ENCODE measurements around the gene MYL2. TPM values are rescaled to one million over a fixed set of nuclear protein-coding genes. Genes with fewer than 3 reads are reported as not detected.

The MYL2 gene
- not detected for total RNA-seq
- long read RNA-seq: 0 reads

- Histone ChIP-seq H3K27ac (no peak within 1 kb of the TSS), H3K4me1 (no peaks in the 10 kb centered on the region), H3K27me3 (no peaks in the 10 kb centered on the region), H3K4me3 (no peak within 1 kb of the TSS), H3K36me3 (no peaks in the 10 kb centered on the region), H3K9me3 (no peaks in the 10 kb centered on the region)
- DNase-seq (no peak), ATAC-seq (no peak)
- no peak for TF ChIP-seq CTCF (IDR thresholded peaks at IDR 0.05)
- intact Hi-C loops (cut with DNase I): no loop called here
These were observed at the start of gene MYL2 for GRCh38 chr12:110920324-110920910. MYL2 (minus strand) TSS chr12:110920579; CDS start chr12:110920529, 50 bp downstream.

- no peaks in the 10 kb centered on the region for H3K27me3 ChIP-seq
- ATAC-seq: no peak
- intact Hi-C loops (cut with DNase I): no loop called here
These were observed 45.8 kb upstream of the MYL2 start for GRCh38 chr12:110966081-110966760.

GRCh38 chr12:110965574-110965973, 45.2 kb upstream of the MYL2 start:
- no peak overlapping the region for H3K4me3 ChIP-seq
- no peaks in the 10 kb centered on the region for H3K36me3 ChIP-seq
- no peak overlapping the region for H3K27ac ChIP-seq
- intact Hi-C loops (cut with DNase I): no loop called here
- no peak for ATAC-seq
- H3K27me3 ChIP-seq: no peaks in the 10 kb centered on the region
- no peaks in the 10 kb centered on the region for H3K4me1 ChIP-seq
- DNase-seq: no peak
- H3K9me3 ChIP-seq: no peaks in the 10 kb centered on the region
- no peak for TF ChIP-seq CTCF (IDR thresholded peaks at IDR 0.05)

More at GRCh38 chr12:110966081-110966760, 45.8 kb upstream of the MYL2 start:
- no peak for DNase-seq
- Histone ChIP-seq H3K36me3 (no peaks in the 10 kb centered on the region), H3K9me3 (no peaks in the 10 kb centered on the region), H3K4me1 (no peaks in the 10 kb centered on the region), H3K27ac (no peak overlapping the region), H3K4me3 (no peak overlapping the region)
- TF ChIP-seq CTCF (IDR thresholded peaks at IDR 0.05): no peak

- no peak overlapping the region for H3K4me3 ChIP-seq
- H3K27ac ChIP-seq: no peak overlapping the region
- no peaks in the 10 kb centered on the region for H3K4me1 ChIP-seq
- no peak for TF ChIP-seq CTCF (IDR thresholded peaks at IDR 0.05)
- no peaks in the 10 kb centered on the region for H3K27me3 ChIP-seq
- DNase-seq (no peak), ATAC-seq (no peak)
- H3K9me3 ChIP-seq: no peaks in the 10 kb centered on the region
- no peaks in the 10 kb centered on the region for H3K36me3 ChIP-seq
- intact Hi-C loops (cut with DNase I): no loop called here
These were observed 40.4 kb upstream of the MYL2 start for GRCh38 chr12:110960795-110961194.

- Histone ChIP-seq H3K27ac (no peak overlapping the region), H3K27me3 (no peaks in the 10 kb centered on the region), H3K4me3 (no peak overlapping the region), H3K4me1 (no peaks in the 10 kb centered on the region), H3K36me3 (no peaks in the 10 kb centered on the region), H3K9me3 (no peaks in the 10 kb centered on the region)
- intact Hi-C loops (cut with DNase I): no loop called here
- DNase-seq (no peak), ATAC-seq (no peak)
- no peak for TF ChIP-seq CTCF (IDR thresholded peaks at IDR 0.05)
These were observed 37.3 kb upstream of the MYL2 start for GRCh38 chr12:110957652-110958051.

All from upper lobe of right lung (tissue), 1 donor.